Neural progenitor cell (in vitro differentiated cells): ENCODE data around the gene VPS37B. TPM values are rescaled to one million over a fixed set of nuclear protein-coding genes. Genes with fewer than 3 reads are reported as not detected.

Source experiments
- DNase-seq: peaks from one replicate; pipeline ENCODE4 v3.0.0-alpha.2; 2016; ENCODE audit warnings: low spot score
- H2AFZ ChIP-seq: fragments of 200-600 bp; sonication (generic); replicated peaks from 2 replicates; pipeline ENCODE4 v1.6.1; 2016; ENCODE audit warnings: antibody characterized with exemption
- H3F3A ChIP-seq: fragments of 200-600 bp; sonication (generic); 2 replicates; pipeline ENCODE4 v1.6.1; 2016; ENCODE audit warnings: antibody characterized with exemption, low read depth
- H3K27ac ChIP-seq: fragments of 200-600 bp; sonication (generic); 2 replicates; pipeline ENCODE4 v1.5.1; 2016; ENCODE audit warnings: mild to moderate bottlenecking
- H3K27me3 ChIP-seq: fragments of 200-600 bp; sonication (generic); 2 replicates; pipeline ENCODE4 v1.6.1; 2016; ENCODE audit warnings: mild to moderate bottlenecking, moderate library complexity
- H3K36me3 ChIP-seq: fragments of 200-600 bp; sonication (generic); 2 replicates; pipeline ENCODE4 v1.5.1; 2016
- H3K4me1 ChIP-seq: fragments of 200-600 bp; sonication (generic); 2 replicates; pipeline ENCODE4 v1.6.1; 2016; ENCODE audit warnings: mixed run types
- H3K4me2 ChIP-seq: fragments of 200-600 bp; sonication (generic); 2 replicates; pipeline ENCODE4 v1.6.1; 2016
- H3K4me3 ChIP-seq: fragments of 200-600 bp; sonication (generic); 2 replicates; pipeline ENCODE4 v1.5.1; 2016
- H3K79me2 ChIP-seq: fragments of 200-600 bp; sonication (generic); 2 replicates; pipeline ENCODE4 v1.6.1; 2016; ENCODE audit warnings: low read depth
- H3K9ac ChIP-seq: fragments of 200-600 bp; sonication (generic); 2 replicates; pipeline ENCODE4 v1.6.1; 2016
- H3K9me3 ChIP-seq: fragments of 200-600 bp; sonication (generic); 2 replicates; pipeline ENCODE4 v1.5.1; 2016; ENCODE audit warnings: low read depth
- H4K20me1 ChIP-seq: fragments of 200-600 bp; sonication (generic); 2 replicates; pipeline ENCODE4 v1.6.1; 2016; ENCODE audit warnings: low read depth
- H3K27ac Mint-ChIP-seq: 3 replicates; pipeline ENCODE4 v1.8.0; 2021; ENCODE audit warnings: mixed read lengths
- H3K27me3 Mint-ChIP-seq: 2 replicates; pipeline ENCODE4 v1.8.0; 2022; ENCODE audit warnings: low read depth, mild to moderate bottlenecking, inconsistent platforms, moderate library complexity, mixed read lengths; ENCODE audit not compliant: insufficient read depth
- H3K36me3 Mint-ChIP-seq: 3 replicates; pipeline ENCODE4 v1.8.0; 2021; ENCODE audit warnings: mixed read lengths
- H3K4me1 Mint-ChIP-seq: 3 replicates; pipeline ENCODE4 v1.8.0; 2021; ENCODE audit warnings: mixed read lengths
- H3K4me3 Mint-ChIP-seq: 3 replicates; pipeline ENCODE4 v1.8.0; 2021; ENCODE audit warnings: mild to moderate bottlenecking, moderate library complexity, mixed read lengths
- H3K9me3 Mint-ChIP-seq: 3 replicates; pipeline ENCODE4 v1.8.0; 2020; ENCODE audit warnings: mixed read lengths
- EZH2 ChIP-seq: fragments of 200-600 bp; sonication (generic); IDR thresholded peaks from 2 replicates; pipeline ENCODE4 v1.6.1; 2017; ENCODE audit warnings: antibody characterized with exemption, mild to moderate bottlenecking, moderate library complexity
- EZH2phosphoT487 ChIP-seq: fragments of 200-600 bp; sonication (generic); IDR thresholded peaks from 2 replicates; pipeline ENCODE4 v1.6.1; 2017; ENCODE audit warnings: antibody characterized with exemption
- total RNA-seq: library from RNA; depleted of rRNA; stranded (reverse); fragments of >200 nt; gene quantifications from 2 replicates; pipeline ENCODE4 v1.2.3, GENCODE V29; 2015; ENCODE audit warnings: low replicate concordance
- TF ChIP-seq, protein P1 (sequence below): fragments of 200-600 bp; sonication (generic); IDR thresholded peaks from 2 replicates; pipeline ENCODE4 v1.5.1; 2017; ENCODE audit warnings: antibody characterized with exemption, mild to moderate bottlenecking

VPS37B gene
- total RNA-seq = 19.4 and 23.9 TPM in 2 replicates

- H3K9ac ChIP-seq = peak within 1 kb of the TSS; percentile 63
- peaks cover 25% of the 10 kb centered on the region for H3F3A ChIP-seq
- H3K27me3 ChIP-seq = peaks cover 64% of the 10 kb centered on the region
- H3K4me2 ChIP-seq = peak within 1 kb of the TSS; percentile 94
- Mint-ChIP-seq H3K27me3 (peaks cover 17% of the 10 kb centered on the region), H3K36me3 (peaks cover 2% of the 10 kb centered on the region), H3K27ac (peak within 1 kb of the TSS; percentile 60), H3K9me3 (no peaks in the 10 kb centered on the region), H3K4me1 (peaks cover 60% of the 10 kb centered on the region), H3K4me3 (peak within 1 kb of the TSS; percentile 92)
- H2AFZ ChIP-seq = peak within 1 kb of the TSS; percentile 58
- peaks cover 41% of the 10 kb centered on the region for H4K20me1 ChIP-seq
- peaks cover 29% of the 10 kb centered on the region for H3K4me1 ChIP-seq
- H3K79me2 ChIP-seq = peaks cover 43% of the 10 kb centered on the region
- peak within 1 kb of the TSS; percentile 80 for H3K4me3 ChIP-seq
- no peaks in the 10 kb centered on the region for H3K36me3 ChIP-seq
- TF ChIP-seq, protein P1, sequence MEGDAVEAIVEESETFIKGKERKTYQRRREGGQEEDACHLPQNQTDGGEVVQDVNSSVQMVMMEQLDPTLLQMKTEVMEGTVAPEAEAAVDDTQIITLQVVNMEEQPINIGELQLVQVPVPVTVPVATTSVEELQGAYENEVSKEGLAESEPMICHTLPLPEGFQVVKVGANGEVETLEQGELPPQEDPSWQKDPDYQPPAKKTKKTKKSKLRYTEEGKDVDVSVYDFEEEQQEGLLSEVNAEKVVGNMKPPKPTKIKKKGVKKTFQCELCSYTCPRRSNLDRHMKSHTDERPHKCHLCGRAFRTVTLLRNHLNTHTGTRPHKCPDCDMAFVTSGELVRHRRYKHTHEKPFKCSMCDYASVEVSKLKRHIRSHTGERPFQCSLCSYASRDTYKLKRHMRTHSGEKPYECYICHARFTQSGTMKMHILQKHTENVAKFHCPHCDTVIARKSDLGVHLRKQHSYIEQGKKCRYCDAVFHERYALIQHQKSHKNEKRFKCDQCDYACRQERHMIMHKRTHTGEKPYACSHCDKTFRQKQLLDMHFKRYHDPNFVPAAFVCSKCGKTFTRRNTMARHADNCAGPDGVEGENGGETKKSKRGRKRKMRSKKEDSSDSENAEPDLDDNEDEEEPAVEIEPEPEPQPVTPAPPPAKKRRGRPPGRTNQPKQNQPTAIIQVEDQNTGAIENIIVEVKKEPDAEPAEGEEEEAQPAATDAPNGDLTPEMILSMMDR = no peak
- no peak for TF ChIP-seq EZH2phosphoT487
- peak; percentile 48 for TF ChIP-seq EZH2
- DNase-seq = peak; percentile 90
- H3K9me3 ChIP-seq = no peaks in the 10 kb centered on the region
- no peak within 1 kb of the TSS for H3K27ac ChIP-seq
Measured at GRCh38 chr12:122895704-122896636, at the start of gene VPS37B. Gene VPS37B (minus strand): TSS chr12:122896124. CDS start chr12:122896062, 62 bp downstream.

- no peak for DNase-seq
- Histone ChIP-seq H2AFZ (no peak overlapping the region), H3K9me3 (no peaks in the 10 kb centered on the region), H3F3A (no peaks in the 10 kb centered on the region), H3K79me2 (no peaks in the 10 kb centered on the region), H3K4me1 (no peaks in the 10 kb centered on the region), H3K4me2 (no peak overlapping the region), H3K27ac (no peak overlapping the region), H4K20me1 (no peaks in the 10 kb centered on the region), H3K4me3 (no peak overlapping the region), H3K27me3 (no peaks in the 10 kb centered on the region), H3K9ac (no peak overlapping the region), H3K36me3 (no peaks in the 10 kb centered on the region)
- TF ChIP-seq, protein P1 = no peak
- TF ChIP-seq EZH2 = no peak
- H3K27me3 Mint-ChIP-seq = peaks cover 7% of the 10 kb centered on the region
- H3K36me3 Mint-ChIP-seq = no peaks in the 10 kb centered on the region
- H3K4me3 Mint-ChIP-seq = no peak overlapping the region
- H3K4me1 Mint-ChIP-seq = peaks cover 18% of the 10 kb centered on the region
- H3K9me3 Mint-ChIP-seq = no peaks in the 10 kb centered on the region
- H3K27ac Mint-ChIP-seq = peak overlapping the region; percentile 63
Measured at GRCh38 chr12:122944605-122945592, 49.0 kb upstream of the VPS37B start.

GRCh38 chr12:122943196-122943595 lies 47.3 kb upstream of the VPS37B start:
- Histone ChIP-seq H3F3A (no peaks in the 10 kb centered on the region), H3K36me3 (no peaks in the 10 kb centered on the region), H3K27ac (no peak overlapping the region), H3K4me1 (no peaks in the 10 kb centered on the region), H3K27me3 (no peaks in the 10 kb centered on the region), H2AFZ (no peak overlapping the region), H3K4me3 (no peak overlapping the region), H3K9ac (no peak overlapping the region), H4K20me1 (no peaks in the 10 kb centered on the region), H3K9me3 (no peaks in the 10 kb centered on the region), H3K4me2 (no peak overlapping the region), H3K79me2 (no peaks in the 10 kb centered on the region)
- H3K27ac Mint-ChIP-seq = no peak overlapping the region
- TF ChIP-seq EZH2 = no peak
- H3K4me1 Mint-ChIP-seq = peaks cover 18% of the 10 kb centered on the region
- H3K4me3 Mint-ChIP-seq = no peak overlapping the region
- no peaks in the 10 kb centered on the region for H3K9me3 Mint-ChIP-seq
- peaks cover 2% of the 10 kb centered on the region for H3K36me3 Mint-ChIP-seq
- DNase-seq = no peak
- H3K27me3 Mint-ChIP-seq = peaks cover 8% of the 10 kb centered on the region
